ENCODE results near the gene SLC13A2.

DNA sequence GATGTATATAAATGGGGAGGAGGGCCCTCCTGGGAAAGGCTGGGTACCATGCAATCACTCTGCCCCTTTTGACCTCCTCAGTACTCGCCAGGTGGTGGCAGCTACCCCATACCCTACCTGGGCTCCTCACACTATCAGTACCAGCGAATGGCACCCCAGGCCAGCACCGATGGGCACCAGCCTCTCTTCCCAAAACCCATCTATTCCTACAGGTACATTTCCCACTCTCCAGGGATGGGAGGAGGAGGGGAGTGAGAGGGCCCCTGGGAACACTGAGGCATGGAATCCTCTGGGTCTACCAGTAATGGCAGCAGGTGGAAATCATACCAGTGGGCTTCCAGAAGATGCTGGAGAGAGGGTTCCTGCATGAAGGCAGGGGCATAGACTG is 55.6 kb downstream of the SLC13A2 start:
- TF ChIP-seq, protein P1, sequence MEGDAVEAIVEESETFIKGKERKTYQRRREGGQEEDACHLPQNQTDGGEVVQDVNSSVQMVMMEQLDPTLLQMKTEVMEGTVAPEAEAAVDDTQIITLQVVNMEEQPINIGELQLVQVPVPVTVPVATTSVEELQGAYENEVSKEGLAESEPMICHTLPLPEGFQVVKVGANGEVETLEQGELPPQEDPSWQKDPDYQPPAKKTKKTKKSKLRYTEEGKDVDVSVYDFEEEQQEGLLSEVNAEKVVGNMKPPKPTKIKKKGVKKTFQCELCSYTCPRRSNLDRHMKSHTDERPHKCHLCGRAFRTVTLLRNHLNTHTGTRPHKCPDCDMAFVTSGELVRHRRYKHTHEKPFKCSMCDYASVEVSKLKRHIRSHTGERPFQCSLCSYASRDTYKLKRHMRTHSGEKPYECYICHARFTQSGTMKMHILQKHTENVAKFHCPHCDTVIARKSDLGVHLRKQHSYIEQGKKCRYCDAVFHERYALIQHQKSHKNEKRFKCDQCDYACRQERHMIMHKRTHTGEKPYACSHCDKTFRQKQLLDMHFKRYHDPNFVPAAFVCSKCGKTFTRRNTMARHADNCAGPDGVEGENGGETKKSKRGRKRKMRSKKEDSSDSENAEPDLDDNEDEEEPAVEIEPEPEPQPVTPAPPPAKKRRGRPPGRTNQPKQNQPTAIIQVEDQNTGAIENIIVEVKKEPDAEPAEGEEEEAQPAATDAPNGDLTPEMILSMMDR (conservative IDR thresholded peaks at IDR 0.05 in 1 of 2, IDR thresholded peaks at IDR 0.05 in 1 of 2; ENCODE audit: extremely low read depth in 1 of 2, insufficient read depth in 1 of 2, low read depth in 1 of 2, low read length in 2 of 2) = no peak
- no peak for TF ChIP-seq EZH2 (IDR thresholded peaks at IDR 0.05; ENCODE audit: borderline replicate concordance, low read length)
